Left renal pelvis (tissue), 4 donors: ENCODE results near the gene MYLK4. TPM values are rescaled to one million over a fixed set of nuclear protein-coding genes. Genes with fewer than 3 reads are reported as not detected.

Experiments
- DNase-seq, 4 donors: peaks; one replicate each; pipeline ENCODE4 v3.0.0-alpha.2; 2013; ENCODE audit warnings: low read depth in 4 of 4, low spot score in 3 of 4
- polyA plus RNA-seq, 4 donors: library from polyadenylated mRNA; unstranded; fragments of 120-200 nt; gene quantifications; one replicate each; pipeline ENCODE4 v1.2.1, GENCODE V29; 2013; ENCODE audit not compliant: insufficient read length in 4 of 4

MYLK4 gene
- polyA plus RNA-seq, 4 donors = 1.1 to 1.6 (median 1.3) TPM

- no peak for DNase-seq
These were observed 111.6 kb downstream of the MYLK4 start for GRCh38 chr6:2639167-2639566.

GRCh38 chr6:2636672-2637071 lies 114.0 kb downstream of the MYLK4 start:
- DNase-seq = no peak

- no peak for DNase-seq
These were observed 114.8 kb downstream of the MYLK4 start for GRCh38 chr6:2635911-2636310.

- DNase-seq = peak; percentile 68 to 78 (median 76)
These were observed 116.4 kb downstream of the MYLK4 start for GRCh38 chr6:2634139-2634964.

- no peak for DNase-seq
These were observed 117.0 kb downstream of the MYLK4 start for GRCh38 chr6:2633736-2634135.

GRCh38 chr6:2632976-2633584 lies 117.6 kb downstream of the MYLK4 start:
- DNase-seq = no peak

- DNase-seq = no peak
These were observed 118.4 kb downstream of the MYLK4 start for GRCh38 chr6:2632368-2632767.

- DNase-seq = no peak
These were observed 119.7 kb downstream of the MYLK4 start for GRCh38 chr6:2630891-2631571.

GRCh38 chr6:2630359-2630758 lies 120.4 kb downstream of the MYLK4 start:
- no peak for DNase-seq

- no peak for DNase-seq
These were observed 124.3 kb downstream of the MYLK4 start for GRCh38 chr6:2626401-2626800.

GRCh38 chr6:2625581-2625980 lies 125.1 kb downstream of the MYLK4 start:
- no peak for DNase-seq

- DNase-seq = no peak
These were observed 126.5 kb downstream of the MYLK4 start for GRCh38 chr6:2624177-2624576.

- DNase-seq = no peak
These were observed 127.4 kb downstream of the MYLK4 start for GRCh38 chr6:2623295-2623694.

- DNase-seq = no peak
These were observed 128.1 kb downstream of the MYLK4 start for GRCh38 chr6:2622671-2623070.

- no peak for DNase-seq
These were observed 131.1 kb downstream of the MYLK4 start for GRCh38 chr6:2619651-2620050.

- no peak for DNase-seq
These were observed 133.0 kb downstream of the MYLK4 start for GRCh38 chr6:2617729-2618128.

- DNase-seq = no peak
These were observed 133.9 kb downstream of the MYLK4 start for GRCh38 chr6:2616811-2617210.

GRCh38 chr6:2615251-2615650 lies 135.5 kb downstream of the MYLK4 start:
- DNase-seq = no peak

GRCh38 chr6:2614846-2615245 lies 135.9 kb downstream of the MYLK4 start:
- DNase-seq = no peak

- no peak for DNase-seq
These were observed 136.6 kb downstream of the MYLK4 start for GRCh38 chr6:2614155-2614554.
